Measurements from ENCODE around the gene ILKAP. TPM values are rescaled to one million over a fixed set of nuclear protein-coding genes. Genes with fewer than 3 reads are reported as not detected.

Gene ILKAP
- total RNA-seq, 1 experiment from 2014 or later = 50.7 TPM

DNA sequence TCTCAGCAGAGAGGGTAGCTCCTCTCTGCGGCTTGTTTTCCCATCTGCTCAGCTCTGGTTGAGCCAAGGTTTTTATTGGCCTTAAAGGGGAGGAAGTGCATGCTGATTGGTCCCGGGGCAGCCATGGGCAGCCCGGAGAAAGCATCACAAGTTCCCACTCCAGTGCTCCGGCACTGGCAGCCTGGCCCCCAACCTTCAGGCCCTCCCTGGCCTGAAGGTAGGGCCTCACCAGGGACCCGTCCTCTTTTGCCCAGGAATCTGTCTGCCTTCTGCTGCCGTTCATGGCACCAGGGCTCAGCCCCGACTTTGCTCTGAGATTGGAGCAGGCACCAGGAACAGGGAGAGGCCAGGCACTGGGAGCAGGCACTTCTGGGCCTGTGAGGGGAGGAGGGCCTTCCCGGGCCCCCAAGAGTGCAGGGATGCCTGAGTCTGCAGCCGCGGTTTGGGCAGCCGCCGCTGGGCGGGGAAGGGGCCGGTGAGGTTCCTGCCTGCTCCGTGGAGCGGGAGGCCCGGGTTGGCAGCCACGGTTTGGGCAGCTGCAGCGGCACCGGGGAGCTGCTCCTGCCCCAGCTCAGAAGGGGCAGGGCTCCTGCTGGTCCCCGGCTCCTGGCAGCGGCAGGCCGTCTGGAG lies 17.5 kb upstream of the ILKAP start:
- no peak overlapping the region for H3K27ac ChIP-seq (ENCODE audit: low read length)
- no peak overlapping the region for H3K9ac ChIP-seq (ENCODE audit: low read length)
- H3K4me3 ChIP-seq (ENCODE audit: low read length) = no peak overlapping the region
- H3K27me3 ChIP-seq (ENCODE audit: low read length) = no peaks in the 10 kb centered on the region
- H4K20me1 ChIP-seq (ENCODE audit: insufficient read depth, low read depth, low read length) = no peaks in the 10 kb centered on the region
- H3K9me2 ChIP-seq (replicated peaks; ENCODE audit: insufficient read depth, low read length) = no peaks in the 10 kb centered on the region
- H3K4me2 ChIP-seq (ENCODE audit: low read depth, low read length, poor library complexity, severe bottlenecking) = peak overlapping the region; percentile 23
- peaks cover 8% of the 10 kb centered on the region for H3K4me1 ChIP-seq (ENCODE audit: low read length)
- no peaks in the 10 kb centered on the region for H3K36me3 ChIP-seq (ENCODE audit: insufficient read depth, low read length)
- H3K79me2 ChIP-seq (ENCODE audit: low read length) = no peaks in the 10 kb centered on the region
- no peaks in the 10 kb centered on the region for H3K9me3 ChIP-seq (ENCODE audit: low read length)
- peak overlapping the region; percentile 96 for H2AFZ ChIP-seq (ENCODE audit: low read length)
- peak; percentile 68 for DNase-seq

GRCh38 chr2:238220274-238220891 lies 16.9 kb upstream of the ILKAP start:
- DNase-seq = no peak
- Histone ChIP-seq H3K27ac (ENCODE audit: low read length) (no peak overlapping the region), H3K9ac (ENCODE audit: low read length) (no peak overlapping the region), H3K4me2 (ENCODE audit: low read depth, low read length, poor library complexity, severe bottlenecking) (peak overlapping the region; percentile 23), H3K36me3 (ENCODE audit: insufficient read depth, low read length) (no peaks in the 10 kb centered on the region), H3K4me1 (ENCODE audit: low read length) (peaks cover 8% of the 10 kb centered on the region), H3K27me3 (ENCODE audit: low read length) (no peaks in the 10 kb centered on the region; the same call in 1 of the 2 replicates), H3K79me2 (ENCODE audit: low read length) (no peaks in the 10 kb centered on the region), H3K4me3 (ENCODE audit: low read length) (no peak overlapping the region), H4K20me1 (ENCODE audit: insufficient read depth, low read depth, low read length) (no peaks in the 10 kb centered on the region), H3K9me2 (replicated peaks; ENCODE audit: insufficient read depth, low read length) (no peaks in the 10 kb centered on the region), H2AFZ (ENCODE audit: low read length) (peak overlapping the region; percentile 96), H3K9me3 (ENCODE audit: low read length) (no peaks in the 10 kb centered on the region)

- Histone ChIP-seq H3K4me1 (ENCODE audit: low read length) (peaks cover 8% of the 10 kb centered on the region), H3K4me3 (ENCODE audit: low read length) (no peak overlapping the region), H3K9ac (ENCODE audit: low read length) (no peak overlapping the region), H2AFZ (ENCODE audit: low read length) (no peak overlapping the region), H3K9me2 (replicated peaks; ENCODE audit: insufficient read depth, low read length) (no peaks in the 10 kb centered on the region), H3K36me3 (ENCODE audit: insufficient read depth, low read length) (no peaks in the 10 kb centered on the region), H3K9me3 (ENCODE audit: low read length) (no peaks in the 10 kb centered on the region), H4K20me1 (ENCODE audit: insufficient read depth, low read depth, low read length) (no peaks in the 10 kb centered on the region), H3K27me3 (ENCODE audit: low read length) (no peaks in the 10 kb centered on the region; the same call in 1 of the 2 replicates), H3K27ac (ENCODE audit: low read length) (no peak overlapping the region), H3K4me2 (ENCODE audit: low read depth, low read length, poor library complexity, severe bottlenecking) (no peak overlapping the region), H3K79me2 (ENCODE audit: low read length) (no peaks in the 10 kb centered on the region)
- DNase-seq = no peak
These were observed 13.2 kb upstream of the ILKAP start for GRCh38 chr2:238216651-238217184.

- H2AFZ ChIP-seq (ENCODE audit: low read length) = no peak overlapping the region
- peaks cover 10% of the 10 kb centered on the region for H3K4me1 ChIP-seq (ENCODE audit: low read length)
- no peak overlapping the region for H3K9ac ChIP-seq (ENCODE audit: low read length)
- peaks cover 6% of the 10 kb centered on the region; the same call in 1 of the 2 replicates for H4K20me1 ChIP-seq (ENCODE audit: insufficient read depth, low read depth, low read length)
- no peaks in the 10 kb centered on the region for H3K36me3 ChIP-seq (ENCODE audit: insufficient read depth, low read length)
- no peaks in the 10 kb centered on the region for H3K9me3 ChIP-seq (ENCODE audit: low read length)
- H3K4me2 ChIP-seq (ENCODE audit: low read depth, low read length, poor library complexity, severe bottlenecking) = no peak overlapping the region
- H3K79me2 ChIP-seq (ENCODE audit: low read length) = peaks cover 11% of the 10 kb centered on the region
- no peak for DNase-seq
- no peaks in the 10 kb centered on the region for H3K27me3 ChIP-seq (ENCODE audit: low read length)
- H3K4me3 ChIP-seq (ENCODE audit: low read length) = no peak overlapping the region
- H3K9me2 ChIP-seq (replicated peaks; ENCODE audit: insufficient read depth, low read length) = no peaks in the 10 kb centered on the region
- no peak overlapping the region for H3K27ac ChIP-seq (ENCODE audit: low read length)
These were observed 3.5 kb upstream of the ILKAP start for GRCh38 chr2:238207006-238207405.

GRCh38 chr2:238203973-238204683 lies 633 bp upstream of the ILKAP start:
- Histone ChIP-seq H3K9me3 (ENCODE audit: low read length) (no peaks in the 10 kb centered on the region), H3K4me2 (ENCODE audit: low read depth, low read length, poor library complexity, severe bottlenecking) (peak overlapping the region; percentile 96), H3K9ac (ENCODE audit: low read length) (peak overlapping the region; percentile 88), H2AFZ (ENCODE audit: low read length) (peak overlapping the region; percentile 88), H3K4me3 (ENCODE audit: low read length) (peak overlapping the region; percentile 84), H4K20me1 (ENCODE audit: insufficient read depth, low read depth, low read length) (peaks cover 22% of the 10 kb centered on the region), H3K27ac (ENCODE audit: low read length) (no peak overlapping the region), H3K27me3 (ENCODE audit: low read length) (no peaks in the 10 kb centered on the region), H3K9me2 (replicated peaks; ENCODE audit: insufficient read depth, low read length) (no peaks in the 10 kb centered on the region), H3K79me2 (ENCODE audit: low read length) (peaks cover 40% of the 10 kb centered on the region), H3K4me1 (ENCODE audit: low read length) (peaks cover 28% of the 10 kb centered on the region), H3K36me3 (ENCODE audit: insufficient read depth, low read length) (no peaks in the 10 kb centered on the region)
- no peak for DNase-seq

DNA sequence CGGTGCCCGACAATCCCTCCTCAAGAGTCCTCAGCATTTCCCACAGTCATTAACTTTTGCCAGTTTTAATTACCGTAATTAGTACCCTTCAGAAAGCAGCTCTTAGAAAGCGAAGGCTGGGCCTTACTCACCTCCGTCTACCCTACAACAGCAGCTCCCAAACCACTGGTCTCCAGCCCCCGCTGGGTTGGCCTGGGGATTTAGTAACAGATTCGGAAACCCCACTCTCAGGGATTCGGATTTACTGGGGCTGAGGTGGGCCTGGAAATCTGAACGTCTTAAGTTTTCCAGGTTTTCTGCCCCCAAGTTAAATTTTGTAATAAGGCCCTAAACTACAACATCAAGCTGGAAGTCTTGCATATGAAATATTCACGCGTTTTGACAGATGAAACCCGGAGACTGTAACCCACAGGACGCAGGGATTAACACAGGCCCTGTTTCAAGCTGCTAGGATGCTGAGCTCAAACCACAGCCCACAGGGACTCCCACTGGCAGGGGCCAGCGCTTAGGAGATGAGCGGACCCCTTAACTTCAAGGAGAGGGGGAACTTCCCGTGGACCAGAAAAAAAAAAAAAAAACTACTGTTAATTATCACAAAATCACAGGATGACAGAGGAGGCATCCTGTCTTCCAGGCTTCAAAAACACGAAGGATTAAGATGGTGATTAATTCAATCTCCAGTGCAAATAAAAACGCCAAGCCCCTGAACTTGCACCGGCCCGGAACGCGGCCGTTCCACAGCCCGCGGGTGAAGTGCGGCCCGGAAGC lies 985 bp downstream of the ILKAP start:
- Histone ChIP-seq H3K4me3 (ENCODE audit: low read length) (peak overlapping the region; percentile 84), H3K9me3 (ENCODE audit: low read length) (no peaks in the 10 kb centered on the region), H3K9ac (ENCODE audit: low read length) (peak overlapping the region; percentile 77), H3K4me1 (ENCODE audit: low read length) (peaks cover 28% of the 10 kb centered on the region), H3K4me2 (ENCODE audit: low read depth, low read length, poor library complexity, severe bottlenecking) (peak overlapping the region; percentile 85), H4K20me1 (ENCODE audit: insufficient read depth, low read depth, low read length) (peaks cover 26% of the 10 kb centered on the region), H3K36me3 (ENCODE audit: insufficient read depth, low read length) (no peaks in the 10 kb centered on the region), H3K27ac (ENCODE audit: low read length) (peak overlapping the region; percentile 63), H3K27me3 (ENCODE audit: low read length) (no peaks in the 10 kb centered on the region), H3K9me2 (replicated peaks; ENCODE audit: insufficient read depth, low read length) (no peaks in the 10 kb centered on the region), H3K79me2 (ENCODE audit: low read length) (peaks cover 56% of the 10 kb centered on the region), H2AFZ (ENCODE audit: low read length) (no peak overlapping the region; the same call in 1 of the 2 replicates)
- DNase-seq = peak; percentile 65

DNA sequence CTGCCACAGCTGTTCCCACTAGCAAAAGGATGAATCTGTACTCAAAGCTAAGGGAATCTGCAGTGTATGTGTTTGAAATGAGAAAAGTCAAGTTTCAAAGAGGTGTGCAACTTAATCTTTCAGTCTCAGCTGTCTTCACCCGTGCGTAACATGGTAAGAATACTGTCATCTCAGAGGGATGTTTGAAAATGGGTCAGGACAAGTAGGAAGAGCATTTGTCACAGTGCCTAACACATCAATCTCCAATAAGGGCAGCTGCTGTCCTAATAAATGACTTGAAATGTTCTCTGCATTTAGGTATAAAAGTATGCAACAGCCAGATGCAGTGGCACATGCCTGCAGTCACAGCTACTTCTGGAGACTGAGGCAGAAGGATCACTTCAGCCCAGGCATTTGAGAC lies 13.1 kb downstream of the ILKAP start:
- Histone ChIP-seq H3K9me3 (ENCODE audit: low read length) (no peaks in the 10 kb centered on the region), H3K36me3 (ENCODE audit: insufficient read depth, low read length) (peaks cover 48% of the 10 kb centered on the region), H3K79me2 (ENCODE audit: low read length) (peaks cover 26% of the 10 kb centered on the region), H3K4me3 (ENCODE audit: low read length) (no peak overlapping the region), H2AFZ (ENCODE audit: low read length) (no peak overlapping the region), H3K27ac (ENCODE audit: low read length) (no peak overlapping the region), H3K4me1 (ENCODE audit: low read length) (no peaks in the 10 kb centered on the region), H3K27me3 (ENCODE audit: low read length) (no peaks in the 10 kb centered on the region), H4K20me1 (ENCODE audit: insufficient read depth, low read depth, low read length) (peaks cover 4% of the 10 kb centered on the region), H3K9ac (ENCODE audit: low read length) (no peak overlapping the region), H3K4me2 (ENCODE audit: low read depth, low read length, poor library complexity, severe bottlenecking) (no peak overlapping the region), H3K9me2 (replicated peaks; ENCODE audit: insufficient read depth, low read length) (no peaks in the 10 kb centered on the region)
- no peak for DNase-seq
